OCI-LY3 (cell line): ENCODE data around the gene VIPR2.

Experiments
- H2AFZ ChIP-seq: fragments of 200-600, 300-600 bp; shearing (Covaris generic); 2 replicates; pipeline ENCODE4 v1.6.0; 2014; ENCODE audit warnings: antibody characterized with exemption, low read depth, low read length
- H3K27ac ChIP-seq: fragments of 200-600, 300-600 bp; sonication (generic); 2 replicates; pipeline ENCODE4 v1.5.1; 2014; ENCODE audit warnings: mild to moderate bottlenecking, low read length, moderate library complexity, mixed read lengths
- H3K27me3 ChIP-seq: fragments of 200-600, 300-600 bp; sonication (generic); 2 replicates; pipeline ENCODE4 v1.6.1; 2014; ENCODE audit warnings: low read depth, low read length, mixed read lengths
- H3K36me3 ChIP-seq: fragments of 200-600, 300-600 bp; sonication (generic); replicated peaks from 2 replicates; pipeline ENCODE3; 2014; ENCODE audit warnings: low read depth, low read length, mixed read lengths
- H3K4me1 ChIP-seq: fragments of 300-600, 200-600 bp; sonication (generic); 2 replicates; pipeline ENCODE4 v1.6.1; 2014; ENCODE audit warnings: low read length, mixed read lengths
- H3K4me2 ChIP-seq: fragments of 200-600, 300-600 bp; sonication (generic); 2 replicates; pipeline ENCODE4 v1.6.1; 2014; ENCODE audit warnings: low read length, mixed read lengths
- H3K4me3 ChIP-seq: fragments of 300-600, 200-600 bp; sonication (generic); 2 replicates; pipeline ENCODE4 v1.5.1; 2014; ENCODE audit warnings: antibody characterized with exemption, mild to moderate bottlenecking, low read length, moderate library complexity
- H3K79me2 ChIP-seq: fragments of 300-600, 200-600 bp; shearing (Covaris generic); 2 replicates; pipeline ENCODE4 v1.6.1; 2014; ENCODE audit warnings: mild to moderate bottlenecking, low read length, mixed read lengths
- H3K9ac ChIP-seq: fragments of 300-600, 200-600 bp; shearing (Covaris generic); 2 replicates; pipeline ENCODE4 v1.6.0; 2014; ENCODE audit warnings: mild to moderate bottlenecking, low read length, moderate library complexity
- H3K9me3 ChIP-seq: fragments of 200-600, 300-600 bp; shearing (Covaris generic); 2 replicates; pipeline ENCODE4 v1.6.1; 2014; ENCODE audit warnings: low read length, mixed read lengths; ENCODE audit not compliant: insufficient read depth
- H4K20me1 ChIP-seq: fragments of 200-600, 300-600 bp; sonication (generic); 2 replicates; pipeline ENCODE4 v1.6.1; 2016; ENCODE audit warnings: low read length, mixed read lengths; ENCODE audit not compliant: insufficient read depth
- EZH2phosphoT487 ChIP-seq: fragments of 200-600 bp; shearing (Covaris generic); IDR thresholded peaks from 2 replicates; pipeline ENCODE4 v1.6.1; 2018; ENCODE audit warnings: antibody characterized with exemption, mixed run types, low read depth
- TF ChIP-seq, protein P1 (sequence below): fragments of 200-600, 300-600 bp; sonication (generic); IDR thresholded peaks from 2 replicates; pipeline ENCODE4 v1.5.1; 2014; ENCODE audit warnings: antibody characterized with exemption, low read length, low read depth

The VIPR2 gene

DNA sequence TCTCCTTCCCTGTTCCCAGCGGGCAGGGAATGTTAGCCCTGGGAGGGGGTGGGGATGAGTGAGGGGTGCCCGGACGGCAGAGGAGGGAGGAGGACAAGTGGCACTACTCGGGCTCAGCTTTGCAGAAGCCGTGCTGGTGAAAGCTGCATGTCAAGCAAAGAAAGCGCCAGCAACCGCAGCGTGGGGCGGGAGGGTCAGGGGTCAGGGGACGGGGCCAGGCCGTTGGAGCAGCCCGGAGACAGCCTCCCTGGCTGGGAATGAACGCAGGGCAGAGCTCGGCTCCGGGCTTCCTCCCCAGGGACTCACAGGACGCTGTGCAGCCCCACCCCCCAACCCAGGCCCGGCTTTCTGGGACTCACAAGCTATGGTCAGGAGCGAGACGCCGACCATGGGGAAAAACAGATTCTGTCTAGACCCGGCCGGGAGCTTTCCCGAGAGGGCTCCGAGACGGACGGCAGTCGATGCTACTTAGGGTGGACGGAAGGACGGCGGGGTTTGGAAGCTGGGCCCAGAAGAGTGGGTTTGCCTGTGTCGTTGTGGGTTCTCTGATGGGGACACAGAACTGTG is 113.4 kb downstream of the VIPR2 start:
- H3K4me1 ChIP-seq = no peaks in the 10 kb centered on the region
- no peaks in the 10 kb centered on the region for H3K9me3 ChIP-seq
- H3K9ac ChIP-seq = no peak overlapping the region
- no peak overlapping the region for H3K27ac ChIP-seq
- no peaks in the 10 kb centered on the region for H3K27me3 ChIP-seq
- H3K79me2 ChIP-seq = no peaks in the 10 kb centered on the region
- H3K4me2 ChIP-seq = no peak overlapping the region
- H3K4me3 ChIP-seq = no peak overlapping the region
- no peak for TF ChIP-seq EZH2phosphoT487
- TF ChIP-seq, protein P1, sequence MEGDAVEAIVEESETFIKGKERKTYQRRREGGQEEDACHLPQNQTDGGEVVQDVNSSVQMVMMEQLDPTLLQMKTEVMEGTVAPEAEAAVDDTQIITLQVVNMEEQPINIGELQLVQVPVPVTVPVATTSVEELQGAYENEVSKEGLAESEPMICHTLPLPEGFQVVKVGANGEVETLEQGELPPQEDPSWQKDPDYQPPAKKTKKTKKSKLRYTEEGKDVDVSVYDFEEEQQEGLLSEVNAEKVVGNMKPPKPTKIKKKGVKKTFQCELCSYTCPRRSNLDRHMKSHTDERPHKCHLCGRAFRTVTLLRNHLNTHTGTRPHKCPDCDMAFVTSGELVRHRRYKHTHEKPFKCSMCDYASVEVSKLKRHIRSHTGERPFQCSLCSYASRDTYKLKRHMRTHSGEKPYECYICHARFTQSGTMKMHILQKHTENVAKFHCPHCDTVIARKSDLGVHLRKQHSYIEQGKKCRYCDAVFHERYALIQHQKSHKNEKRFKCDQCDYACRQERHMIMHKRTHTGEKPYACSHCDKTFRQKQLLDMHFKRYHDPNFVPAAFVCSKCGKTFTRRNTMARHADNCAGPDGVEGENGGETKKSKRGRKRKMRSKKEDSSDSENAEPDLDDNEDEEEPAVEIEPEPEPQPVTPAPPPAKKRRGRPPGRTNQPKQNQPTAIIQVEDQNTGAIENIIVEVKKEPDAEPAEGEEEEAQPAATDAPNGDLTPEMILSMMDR = no peak
- H3K36me3 ChIP-seq = no peaks in the 10 kb centered on the region
- H4K20me1 ChIP-seq = no peaks in the 10 kb centered on the region
- H2AFZ ChIP-seq = no peak overlapping the region

DNA sequence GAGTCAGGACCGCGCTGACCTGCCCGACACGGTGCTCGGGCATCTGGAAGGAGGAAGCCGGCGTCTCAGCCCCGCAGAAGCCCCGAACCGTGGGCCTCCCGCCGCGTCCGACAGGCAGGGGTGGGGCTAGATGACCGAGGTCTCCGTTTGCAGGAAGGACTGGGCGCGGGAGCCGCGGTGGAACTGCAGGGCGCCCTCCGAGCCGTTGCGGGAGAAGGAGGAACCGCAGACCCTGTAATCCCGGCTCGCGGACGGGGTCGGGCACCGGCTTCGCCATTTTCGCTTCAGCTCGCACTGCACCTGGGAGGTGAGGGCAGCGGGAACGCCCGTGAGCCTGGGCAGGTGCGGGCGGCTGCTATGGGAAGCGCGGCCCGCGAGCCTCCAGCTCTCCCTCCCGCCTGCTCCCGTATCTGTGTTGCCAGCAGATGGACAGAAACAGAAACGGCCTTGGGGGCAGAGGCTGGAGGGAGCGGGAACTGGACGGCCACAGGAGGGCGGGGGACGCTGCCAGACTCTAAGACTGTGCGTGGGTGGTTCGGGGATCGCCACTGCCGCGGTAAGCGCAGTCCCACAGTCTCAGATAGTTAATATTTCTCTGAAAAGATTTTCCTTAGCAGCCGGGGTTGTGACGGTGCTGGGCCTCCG is 114.1 kb downstream of the VIPR2 start:
- Histone ChIP-seq H3K36me3 (no peaks in the 10 kb centered on the region), H3K27me3 (no peaks in the 10 kb centered on the region), H4K20me1 (no peaks in the 10 kb centered on the region), H3K9me3 (no peaks in the 10 kb centered on the region), H3K4me2 (no peak overlapping the region), H2AFZ (no peak overlapping the region), H3K4me1 (no peaks in the 10 kb centered on the region), H3K27ac (no peak overlapping the region), H3K79me2 (no peaks in the 10 kb centered on the region), H3K9ac (no peak overlapping the region), H3K4me3 (no peak overlapping the region)
- TF ChIP-seq EZH2phosphoT487 = no peak
- TF ChIP-seq, protein P1 = no peak

DNA sequence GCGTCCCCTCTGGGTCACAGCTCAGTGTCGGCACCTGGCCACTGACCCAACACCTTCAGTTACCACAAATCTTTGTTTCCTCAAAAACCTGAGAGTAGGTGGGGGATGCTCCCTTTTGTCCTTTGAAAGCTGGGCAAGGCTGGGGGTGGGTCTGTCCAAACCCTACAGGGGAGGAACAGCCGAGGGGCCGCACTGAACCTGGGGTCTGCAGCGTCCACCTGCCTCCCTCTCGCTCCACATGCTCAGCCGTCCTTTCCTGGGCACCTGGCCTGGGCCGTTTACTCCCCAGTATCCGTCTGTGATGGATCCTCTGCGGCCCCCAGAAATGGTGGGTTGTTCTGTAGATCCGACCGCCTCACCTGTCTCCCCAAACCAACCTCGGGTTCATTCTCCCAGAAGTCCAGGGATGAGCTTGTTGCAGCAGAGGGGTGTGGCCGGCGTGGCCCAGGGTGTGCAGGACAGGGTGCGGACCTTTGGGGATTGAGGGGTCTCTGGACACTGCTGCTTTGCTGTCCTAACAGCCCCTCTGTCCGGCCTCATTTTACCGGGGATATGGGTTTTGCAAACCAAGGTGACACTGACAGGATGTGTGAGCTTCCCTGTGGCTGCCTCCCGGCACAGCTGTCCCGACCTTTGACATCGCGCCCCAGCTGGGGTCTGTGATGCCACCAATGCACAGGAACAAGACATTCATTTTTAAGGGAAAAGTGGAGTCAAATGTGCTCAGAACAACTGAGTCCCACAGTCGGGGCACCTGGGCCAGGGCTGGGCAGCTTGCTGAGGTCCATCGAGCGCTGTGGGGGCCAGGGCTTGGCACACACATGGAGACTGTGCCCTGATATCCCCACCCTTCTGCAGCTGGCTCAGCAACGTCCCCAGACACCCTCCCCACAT is 115.9 kb downstream of the VIPR2 start:
- Histone ChIP-seq H2AFZ (no peak overlapping the region), H3K27me3 (no peaks in the 10 kb centered on the region), H3K4me1 (no peaks in the 10 kb centered on the region), H3K9me3 (no peaks in the 10 kb centered on the region), H3K36me3 (no peaks in the 10 kb centered on the region), H3K4me3 (no peak overlapping the region), H3K79me2 (no peaks in the 10 kb centered on the region), H3K9ac (no peak overlapping the region), H3K4me2 (no peak overlapping the region), H3K27ac (no peak overlapping the region), H4K20me1 (no peaks in the 10 kb centered on the region)
- TF ChIP-seq, protein P1 = no peak
- no peak for TF ChIP-seq EZH2phosphoT487
